Hippocampal formation (tissue), 2 donors: ENCODE measurements around the gene CHCHD3.

ENCODE experiments used
- DNase-seq, 2 donors: peaks; one replicate each; lab custom pipeline; 2025; lab: John Stamatoyannopoulos, UW

The CHCHD3 gene

GRCh38 chr7:132815696-132816311 is 266.1 kb downstream of the CHCHD3 start:
- DNase-seq, result no peak

- no peak for DNase-seq
These were observed 266.8 kb downstream of the CHCHD3 start for GRCh38 chr7:132815130-132815529.

- DNase-seq, result no peak
These were observed 271.3 kb downstream of the CHCHD3 start for GRCh38 chr7:132810561-132810960.

- no peak for DNase-seq
These were observed 275.1 kb downstream of the CHCHD3 start for GRCh38 chr7:132806834-132807233.

- DNase-seq, result no peak
These were observed 276.1 kb downstream of the CHCHD3 start for GRCh38 chr7:132805766-132806165.

- no peak for DNase-seq
These were observed 276.9 kb downstream of the CHCHD3 start for GRCh38 chr7:132804849-132805485.

GRCh38 chr7:132800522-132800921 is 281.4 kb downstream of the CHCHD3 start:
- DNase-seq, result no peak

GRCh38 chr7:132799081-132799413 is 282.8 kb downstream of the CHCHD3 start:
- no peak for DNase-seq

- DNase-seq, result no peak
These were observed 284.7 kb downstream of the CHCHD3 start for GRCh38 chr7:132797152-132797551.

- no peak for DNase-seq
These were observed 288.4 kb downstream of the CHCHD3 start for GRCh38 chr7:132793474-132793873.

- no peak for DNase-seq
These were observed 290.9 kb downstream of the CHCHD3 start for GRCh38 chr7:132791036-132791435.

GRCh38 chr7:132790104-132790503 is 291.8 kb downstream of the CHCHD3 start:
- DNase-seq, result no peak

- no peak for DNase-seq
These were observed 292.6 kb downstream of the CHCHD3 start for GRCh38 chr7:132789281-132789680.

- DNase-seq, result no peak
These were observed 296.0 kb downstream of the CHCHD3 start for GRCh38 chr7:132785870-132786269.

GRCh38 chr7:132784406-132784805 is 297.5 kb downstream of the CHCHD3 start:
- no peak for DNase-seq

- no peak for DNase-seq
These were observed 298.1 kb downstream of the CHCHD3 start for GRCh38 chr7:132783824-132784223.

GRCh38 chr7:132782777-132783640 is 298.9 kb downstream of the CHCHD3 start:
- DNase-seq, result no peak

- DNase-seq, result no peak
These were observed 301.1 kb downstream of the CHCHD3 start for GRCh38 chr7:132780822-132781221.

GRCh38 chr7:132779164-132779563 is 302.7 kb downstream of the CHCHD3 start:
- no peak for DNase-seq

- DNase-seq, result no peak
These were observed 303.1 kb downstream of the CHCHD3 start for GRCh38 chr7:132778761-132779160.

- no peak for DNase-seq
These were observed 303.9 kb downstream of the CHCHD3 start for GRCh38 chr7:132777956-132778355.

- DNase-seq, result no peak
These were observed 304.5 kb downstream of the CHCHD3 start for GRCh38 chr7:132777414-132777813.

GRCh38 chr7:132776048-132776620 is 305.8 kb downstream of the CHCHD3 start:
- DNase-seq, result no peak
